ENCODE data around the gene CCL14.
"Not testable (repeated sequence)": the region's sequence is repeated elsewhere in the genome, so short reads cannot be mapped to it uniquely, and the experiment has no call there.

CCL14 gene

GRCh38 chr17:35986643-35987042 is at the start of gene CCL14:
Gene CCL14 (minus strand): TSS chr17:35986729. CDS start chr17:35986649, 80 bp downstream.
- no peak for DNase-seq (ENCODE audit: low read depth in 2 of 2)

DNA sequence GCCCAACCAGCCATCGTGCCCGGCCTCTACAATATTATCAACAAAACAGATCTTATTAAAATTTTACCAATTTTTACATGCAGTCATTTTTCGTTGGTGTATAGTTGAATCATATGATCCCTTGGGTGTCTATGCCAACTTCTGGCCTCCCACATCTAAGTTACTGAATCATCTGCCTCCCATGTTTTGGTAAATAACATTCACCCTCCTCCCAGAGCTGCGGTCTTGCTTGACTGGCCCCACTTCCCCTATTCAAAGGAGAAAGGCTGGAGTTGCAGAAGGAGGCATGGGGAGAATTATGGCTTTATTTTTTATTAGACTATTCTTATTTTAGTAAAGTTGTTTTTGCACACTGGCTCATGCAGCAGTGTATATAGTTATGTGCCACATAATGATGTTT is 49.7 kb upstream of the CCL14 start:
- no peak for DNase-seq (ENCODE audit: low read depth in 2 of 2)

DNA sequence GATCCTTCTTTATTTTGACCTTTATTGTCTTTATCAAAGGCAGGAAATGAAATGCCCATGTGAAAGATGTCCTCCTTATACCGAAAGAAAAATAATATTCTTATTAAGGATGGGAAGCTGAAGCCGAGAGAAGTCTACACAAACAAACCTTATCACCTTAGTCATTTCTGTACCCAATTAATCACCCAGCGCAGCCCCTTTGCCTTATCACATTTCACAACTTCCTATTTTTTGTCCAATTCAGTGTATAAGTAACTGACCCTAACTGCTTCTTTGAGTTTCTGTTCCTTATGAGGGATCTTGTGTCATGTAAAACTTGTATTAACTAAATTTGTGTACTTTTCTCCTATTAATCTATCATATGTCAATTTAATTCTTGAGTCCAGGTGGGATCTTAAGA is 47.6 kb upstream of the CCL14 start:
- no peak for DNase-seq (ENCODE audit: low read depth in 2 of 2)

GRCh38 chr17:36030956-36031355 is 44.4 kb upstream of the CCL14 start:
- DNase-seq (ENCODE audit: low read depth in 2 of 2): no peak

- no peak for DNase-seq (ENCODE audit: low read depth in 2 of 2)
Observed at GRCh38 chr17:36027761-36028160, 41.2 kb upstream of the CCL14 start.

DNA sequence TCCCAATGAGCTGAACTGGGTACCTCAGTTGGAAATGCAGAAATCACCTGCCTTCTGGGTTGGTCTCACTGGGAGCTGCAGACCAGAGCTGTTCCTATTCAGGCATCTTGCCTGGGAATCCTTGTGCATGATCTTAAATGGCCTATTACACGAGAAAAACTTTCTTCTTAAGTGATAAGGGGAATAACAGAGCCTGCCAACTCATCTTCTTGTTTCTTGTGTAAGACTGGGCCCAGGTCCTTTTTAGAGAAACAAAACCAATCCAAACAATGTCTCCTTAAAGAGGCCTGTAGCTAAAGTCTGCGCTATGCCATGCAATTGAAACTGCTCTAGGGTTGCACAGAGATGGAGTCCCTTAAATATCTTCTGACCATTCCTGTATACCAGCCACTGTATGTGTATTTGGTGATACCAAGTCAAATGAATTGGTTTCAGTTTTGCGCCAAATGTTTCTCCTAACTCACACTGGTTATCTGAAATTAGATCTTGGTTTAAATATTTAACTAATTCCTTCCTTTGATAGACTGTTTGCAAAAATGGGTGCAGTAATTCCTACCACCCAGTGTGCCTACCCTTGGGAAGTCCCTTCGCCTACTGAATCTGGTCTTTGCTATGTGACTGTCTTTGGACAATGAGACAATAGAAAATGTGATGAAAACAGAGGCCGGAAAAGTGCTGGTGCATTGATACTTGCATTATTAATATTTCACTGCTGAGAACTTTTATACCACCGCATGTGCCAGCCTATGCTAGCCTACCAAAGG is 37.8 kb upstream of the CCL14 start:
- no peak for DNase-seq (ENCODE audit: low read depth in 2 of 2)

GRCh38 chr17:36019423-36019822 is 32.9 kb upstream of the CCL14 start:
- no peak for DNase-seq (ENCODE audit: low read depth in 2 of 2)

DNA sequence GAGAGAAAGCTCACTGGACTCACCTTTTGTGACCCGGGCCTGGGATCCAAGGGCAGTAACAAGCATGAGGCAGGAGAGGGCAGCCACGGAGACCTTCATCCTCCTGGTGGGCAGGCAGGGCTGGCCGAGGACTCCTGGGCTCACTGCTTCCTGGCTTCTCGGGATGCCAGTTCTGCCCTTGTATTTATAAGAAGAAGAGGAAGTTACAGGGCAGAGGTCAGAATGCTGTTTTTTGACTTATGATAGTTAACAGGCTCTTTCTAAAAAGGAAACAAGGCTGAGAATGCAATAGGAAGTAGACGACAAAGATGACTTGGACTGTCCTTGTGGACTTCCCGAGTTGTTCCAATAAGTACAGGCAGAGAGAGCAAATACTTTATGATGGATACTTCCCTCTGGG is 31.3 kb upstream of the CCL14 start, which contains the start of gene CCL23:
CCL23 (minus strand) TSS at position 174 of the 400 bp plus-strand sequence; CDS start at position 99, 75 bp downstream.
- no peak for DNase-seq (ENCODE audit: low read depth in 2 of 2)

DNA sequence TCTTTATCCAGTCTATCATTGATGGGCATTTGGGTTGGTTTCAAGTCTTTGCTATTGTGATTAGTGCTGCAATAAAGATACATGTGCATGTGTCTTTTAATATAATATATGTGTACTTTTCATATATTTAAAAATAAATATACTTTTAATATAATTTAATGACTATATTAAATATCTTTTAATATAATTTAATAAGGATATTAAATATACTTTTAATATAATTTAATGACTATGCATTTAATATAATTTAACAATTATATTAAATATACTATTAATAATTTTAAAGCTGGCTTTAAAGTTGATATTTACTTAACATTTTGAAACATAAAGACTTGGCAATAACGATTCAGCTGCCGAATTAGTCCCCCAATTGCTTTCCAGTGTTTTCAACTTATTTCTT is 30.0 kb upstream of the CCL14 start:
- DNase-seq (ENCODE audit: low read depth in 2 of 2): no peak

GRCh38 chr17:36015895-36016294 is 29.4 kb upstream of the CCL14 start:
- DNase-seq (ENCODE audit: low read depth in 2 of 2): not testable (repeated sequence)

DNA sequence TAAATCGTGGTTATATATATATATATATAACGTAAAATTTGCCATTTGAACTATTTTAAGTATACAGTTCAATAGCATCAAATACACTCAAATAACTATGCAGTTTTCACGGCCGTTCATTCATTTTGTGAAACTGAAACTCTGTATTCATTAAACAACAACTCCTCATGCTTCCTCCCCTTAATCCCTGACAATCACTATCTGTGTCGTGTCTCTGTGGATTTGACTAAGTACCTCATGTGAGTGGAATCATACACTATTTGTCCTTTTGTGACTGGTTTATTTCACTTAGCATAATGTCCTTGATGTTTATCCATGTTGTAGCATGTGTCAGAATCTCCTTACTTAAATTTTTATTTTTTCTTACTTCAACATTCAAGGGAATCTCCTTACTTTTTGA is 28.4 kb upstream of the CCL14 start:
- no peak for DNase-seq (ENCODE audit: low read depth in 2 of 2)

GRCh38 chr17:36011201-36011600 is 24.7 kb upstream of the CCL14 start:
- DNase-seq (ENCODE audit: low read depth in 2 of 2): no peak

DNA sequence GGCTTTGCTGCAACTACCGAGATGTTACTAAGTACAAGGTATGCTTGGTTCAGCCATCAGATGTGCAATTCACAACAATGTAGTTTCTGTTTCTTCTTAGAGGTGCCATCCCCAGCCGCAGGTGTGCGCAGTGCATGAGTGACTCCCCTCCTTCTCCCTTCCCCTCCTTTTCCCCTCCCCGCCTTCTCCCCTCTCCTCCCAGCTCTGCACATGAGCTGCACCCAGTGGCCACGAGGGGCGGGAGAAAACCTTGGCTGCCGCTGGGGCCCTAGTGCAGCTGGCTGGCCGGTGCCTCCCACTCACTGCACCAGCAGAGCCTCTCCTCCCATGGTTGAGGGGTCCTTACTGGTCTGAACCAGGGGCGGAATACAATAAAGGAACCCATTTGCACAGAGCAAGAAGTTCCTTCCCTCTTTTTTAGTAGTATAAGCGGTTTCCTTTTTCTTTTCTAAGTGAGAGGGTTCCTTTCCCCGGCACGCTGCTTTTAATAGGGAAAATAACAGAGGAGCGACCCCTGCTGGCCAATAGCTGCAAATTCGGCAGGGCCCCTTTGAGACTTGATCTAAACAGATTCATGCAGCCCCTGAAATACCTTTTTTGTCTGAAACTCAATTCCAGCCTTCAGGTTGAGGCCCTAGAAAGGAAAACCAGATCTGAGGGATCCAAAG is 22.6 kb upstream of the CCL14 start:
- no peak for DNase-seq (ENCODE audit: low read depth in 2 of 2)

GRCh38 chr17:36004594-36005108 is 18.1 kb upstream of the CCL14 start:
- no peak for DNase-seq (ENCODE audit: low read depth in 2 of 2)

DNA sequence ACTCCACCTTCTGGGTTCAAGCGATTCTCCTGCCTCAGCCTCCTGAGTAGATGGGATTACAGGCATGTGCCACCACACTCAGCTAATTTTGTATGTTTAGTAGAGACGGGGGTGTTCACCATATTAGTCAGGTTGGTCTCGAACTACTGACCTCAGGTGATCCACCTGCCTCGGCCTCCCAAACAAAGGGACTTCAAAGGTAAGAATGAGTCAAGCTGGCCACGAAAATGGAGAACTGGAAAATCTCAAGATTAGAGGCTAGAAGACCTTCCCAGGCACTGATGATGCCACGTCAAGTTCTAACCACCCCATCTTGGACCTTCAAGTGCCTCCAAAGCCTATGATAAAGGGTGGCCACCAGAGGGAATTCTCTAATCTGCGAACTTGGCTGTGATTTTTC is 16.1 kb upstream of the CCL14 start:
- no peak for DNase-seq (ENCODE audit: low read depth in 2 of 2)

GRCh38 chr17:36001862-36002603 is 15.5 kb upstream of the CCL14 start:
- DNase-seq (ENCODE audit: low read depth in 2 of 2): no peak

DNA sequence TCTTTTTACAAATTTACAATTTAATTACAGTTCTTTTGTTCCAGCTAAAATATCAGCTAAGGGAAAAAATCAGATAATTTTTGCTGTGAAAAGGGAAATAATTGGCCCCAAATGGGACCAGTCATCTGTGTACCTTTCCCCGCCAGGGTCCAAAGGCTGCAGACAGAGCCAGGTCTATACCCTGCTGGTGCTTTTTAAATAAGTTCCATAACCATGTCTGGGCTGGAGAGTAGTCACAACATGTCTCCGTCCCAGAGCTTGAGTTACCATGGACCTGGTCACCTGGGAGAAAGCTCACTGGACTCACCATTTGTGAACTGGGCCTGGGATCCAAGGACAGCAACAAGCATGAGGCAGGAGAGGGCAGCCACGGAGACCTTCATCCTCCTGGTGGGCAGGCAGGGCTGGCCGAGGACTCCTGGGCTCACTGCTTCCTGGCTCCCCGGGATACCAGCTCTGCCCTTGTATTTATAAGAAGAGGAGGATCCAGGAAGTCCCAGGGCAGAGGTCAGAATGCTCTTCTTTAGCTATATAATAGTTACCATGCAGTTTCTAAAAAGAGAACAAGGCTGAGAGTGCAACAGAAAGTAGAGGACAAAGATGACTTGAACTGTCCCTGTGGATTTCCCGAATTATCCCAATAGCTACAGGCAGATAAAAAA is 14.7 kb upstream of the CCL14 start, which contains the start of gene CCL15:
CCL15 (minus strand) TSS at position 444 of the 662 bp plus-strand sequence; CDS start at position 383, 61 bp downstream.
- no peak for DNase-seq (ENCODE audit: low read depth in 2 of 2)

- no peak for DNase-seq (ENCODE audit: low read depth in 2 of 2)
Observed at GRCh38 chr17:36000732-36001109, 14.2 kb upstream of the CCL14 start.

DNA sequence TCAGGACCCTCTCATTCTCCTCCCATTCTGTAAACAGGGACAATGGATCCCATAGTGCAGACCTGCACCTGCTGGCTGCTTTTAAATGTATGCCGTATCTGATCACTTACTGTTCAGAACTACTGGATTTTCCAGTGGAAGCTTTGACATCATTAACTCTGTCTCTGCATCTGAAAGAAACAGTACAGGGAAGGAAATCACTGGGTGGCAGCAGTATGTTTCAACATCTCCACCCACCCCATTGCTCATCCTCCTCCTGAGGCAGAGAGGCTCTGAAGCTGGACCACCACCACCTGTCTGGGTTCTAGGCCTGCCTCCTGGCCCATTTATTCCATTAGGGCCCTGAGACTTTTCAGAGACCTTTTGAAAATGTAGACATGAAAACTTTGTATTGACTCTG is 12.2 kb upstream of the CCL14 start:
- DNase-seq (ENCODE audit: low read depth in 2 of 2): no peak

GRCh38 chr17:35998018-35998545 is 11.6 kb upstream of the CCL14 start:
- DNase-seq (ENCODE audit: low read depth in 2 of 2): no peak

GRCh38 chr17:35995346-35995745 is 8.8 kb upstream of the CCL14 start:
- DNase-seq (ENCODE audit: low read depth in 2 of 2): not testable (repeated sequence)
